Activated B cell treated with CpG ODN at 0.5 μM for 24 hours (primary cell): Measurements from ENCODE around the gene PPP1CA. TPM values are rescaled to one million over a fixed set of nuclear protein-coding genes. Genes with fewer than 3 reads are reported as not detected.

ENCODE experiments used
- ATAC-seq: fragments of 200-7000 bp; cut with Tn5 transposase; one replicate; pipeline ENCODE4 v1.10.0; 2021; ENCODE audit warnings: low read depth, mild to moderate bottlenecking, moderate library complexity
- CTCF ChIA-PET: fragments of 350-600 bp; sonication (Branson Sonifier 250); formaldehyde crosslinking; loops from one replicate; lab custom pipeline; 2021; ENCODE audit warnings: antibody characterized with exemption; lab: Charles Lee
- POLR2A ChIA-PET: fragments of 350-600 bp; sonication (Branson Sonifier 250); formaldehyde crosslinking; loops from one replicate; lab custom pipeline; 2021; ENCODE audit warnings: antibody characterized with exemption; lab: Charles Lee
- DNase-seq: peaks from one replicate; pipeline ENCODE4 v3.0.0; 2022
- H3K27ac Mint-ChIP-seq: one replicate; pipeline ENCODE4 v1.8.0; 2020; ENCODE audit warnings: mixed read lengths
- H3K27me3 Mint-ChIP-seq: one replicate; pipeline ENCODE4 v1.8.0; 2021; ENCODE audit warnings: mixed read lengths
- H3K36me3 Mint-ChIP-seq: one replicate; pipeline ENCODE4 v1.8.0; 2021; ENCODE audit warnings: low read depth, mixed read lengths
- H3K4me1 Mint-ChIP-seq: one replicate; pipeline ENCODE4 v1.8.0; 2021; ENCODE audit warnings: mixed read lengths
- H3K4me3 Mint-ChIP-seq: one replicate; pipeline ENCODE4 v1.8.0; 2020; ENCODE audit warnings: mild to moderate bottlenecking, mixed read lengths
- H3K9me3 Mint-ChIP-seq: one replicate; pipeline ENCODE4 v1.8.0; 2020; ENCODE audit warnings: mixed read lengths
- intact Hi-C: fragments of 100-400 bp; cut with micrococcal nuclease; formaldehyde crosslinking; loops from one replicate; pipeline ENCODE4 v1.15.1; 2024
- total RNA-seq: library from RNA; stranded (reverse); gene quantifications from 2 replicates; pipeline ENCODE4 v1.2.3, GENCODE V29; 2022
- TF ChIP-seq, protein P1 (sequence below): fragments of 200-600 bp; IDR thresholded peaks from one replicate; pipeline ENCODE4 v1.8.0; 2022; ENCODE audit warnings: antibody characterized with exemption, mild to moderate bottlenecking

PPP1CA gene
- total RNA-seq, 1 donor from 2014 or later, result 349 TPM

GRCh38 chr11:67420646-67421429, 19.2 kb upstream of the PPP1CA start:
- no peaks in the 10 kb centered on the region for H3K36me3 Mint-ChIP-seq
- ChIA-PET CTCF (interaction anchor here (1.0 to 5.0 kb wide), 3 partner anchors 9 to 18 kb away, joined by 3 to 53 read pairs (median 3); partner anchors contain the start of genes PPP1CA and TBC1D10C), POLR2A (interaction anchor here (0.6 to 13.9 kb wide), 18 partner anchors 9 to 193 kb away, joined by 3 to 404 read pairs (median 12); partner anchors contain the start of genes CORO1B, POLD4, PPP1CA and PTPRCAP)
- peak overlapping the region; percentile 83 for H3K27ac Mint-ChIP-seq
- TF ChIP-seq, protein P1, sequence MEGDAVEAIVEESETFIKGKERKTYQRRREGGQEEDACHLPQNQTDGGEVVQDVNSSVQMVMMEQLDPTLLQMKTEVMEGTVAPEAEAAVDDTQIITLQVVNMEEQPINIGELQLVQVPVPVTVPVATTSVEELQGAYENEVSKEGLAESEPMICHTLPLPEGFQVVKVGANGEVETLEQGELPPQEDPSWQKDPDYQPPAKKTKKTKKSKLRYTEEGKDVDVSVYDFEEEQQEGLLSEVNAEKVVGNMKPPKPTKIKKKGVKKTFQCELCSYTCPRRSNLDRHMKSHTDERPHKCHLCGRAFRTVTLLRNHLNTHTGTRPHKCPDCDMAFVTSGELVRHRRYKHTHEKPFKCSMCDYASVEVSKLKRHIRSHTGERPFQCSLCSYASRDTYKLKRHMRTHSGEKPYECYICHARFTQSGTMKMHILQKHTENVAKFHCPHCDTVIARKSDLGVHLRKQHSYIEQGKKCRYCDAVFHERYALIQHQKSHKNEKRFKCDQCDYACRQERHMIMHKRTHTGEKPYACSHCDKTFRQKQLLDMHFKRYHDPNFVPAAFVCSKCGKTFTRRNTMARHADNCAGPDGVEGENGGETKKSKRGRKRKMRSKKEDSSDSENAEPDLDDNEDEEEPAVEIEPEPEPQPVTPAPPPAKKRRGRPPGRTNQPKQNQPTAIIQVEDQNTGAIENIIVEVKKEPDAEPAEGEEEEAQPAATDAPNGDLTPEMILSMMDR, result no peak
- H3K27me3 Mint-ChIP-seq, result no peaks in the 10 kb centered on the region
- peak; percentile 98 for DNase-seq
- H3K4me3 Mint-ChIP-seq, result peak overlapping the region; percentile 79
- H3K4me1 Mint-ChIP-seq, result peaks cover 52% of the 10 kb centered on the region
- ATAC-seq, result peak; percentile 85
- no peaks in the 10 kb centered on the region for H3K9me3 Mint-ChIP-seq
- intact Hi-C loops, result loop anchor here (1.0 to 2.0 kb wide), 3 partner anchors 16 to 43 kb away; partner anchors contain the start of gene PTPRCAP

- POLR2A ChIA-PET, result interaction anchor here (0.6 to 13.9 kb wide), 18 partner anchors 9 to 68 kb away, joined by 4 to 404 read pairs (median 17); partner anchors contain the start of genes CORO1B, POLD4, PPP1CA and PTPRCAP
- intact Hi-C loops, result loop anchor here (2.0 kb wide), 1 partner anchor 17 kb away; the partner anchor contains the start of gene PTPRCAP
- no peak for DNase-seq
- peak overlapping the region; percentile 79 for H3K4me3 Mint-ChIP-seq
- CTCF ChIA-PET, result interaction anchor here (1.0 to 5.0 kb wide), 3 partner anchors 8 to 17 kb away, joined by 3 to 53 read pairs (median 3); partner anchors contain the start of genes PPP1CA and TBC1D10C
- H3K27ac Mint-ChIP-seq, result peak overlapping the region; percentile 83
- H3K36me3 Mint-ChIP-seq, result no peaks in the 10 kb centered on the region
- H3K9me3 Mint-ChIP-seq, result no peaks in the 10 kb centered on the region
- no peak for ATAC-seq
- H3K4me1 Mint-ChIP-seq, result peaks cover 53% of the 10 kb centered on the region
- H3K27me3 Mint-ChIP-seq, result no peaks in the 10 kb centered on the region
- TF ChIP-seq, protein P1, result no peak
These were observed 18.5 kb upstream of the PPP1CA start for GRCh38 chr11:67420147-67420645.

GRCh38 chr11:67419325-67420049, 17.8 kb upstream of the PPP1CA start:
- H3K9me3 Mint-ChIP-seq, result no peaks in the 10 kb centered on the region
- ChIA-PET CTCF (interaction anchor here (0.9 to 5.0 kb wide), 4 partner anchors 16 to 68 kb away, joined by 3 to 53 read pairs (median 3); partner anchors contain the start of genes PPP1CA and TBC1D10C), POLR2A (interaction anchor here (0.5 to 13.9 kb wide), 26 partner anchors 8 to 227 kb away, joined by 3 to 404 read pairs (median 8); partner anchors contain the start of genes AIP, CABP4, CLCF1 and CORO1B)
- DNase-seq (no peak), ATAC-seq (no peak)
- no peaks in the 10 kb centered on the region for H3K27me3 Mint-ChIP-seq
- peak overlapping the region; percentile 79 for H3K4me3 Mint-ChIP-seq
- no peaks in the 10 kb centered on the region for H3K36me3 Mint-ChIP-seq
- H3K27ac Mint-ChIP-seq, result peak overlapping the region; percentile 83
- peaks cover 58% of the 10 kb centered on the region for H3K4me1 Mint-ChIP-seq
- intact Hi-C loops, result loop anchor here (1.0 to 2.0 kb wide), 3 partner anchors 9 to 17 kb away; partner anchors contain the start of genes PTPRCAP and RPS6KB2
- TF ChIP-seq, protein P1, result no peak

DNA sequence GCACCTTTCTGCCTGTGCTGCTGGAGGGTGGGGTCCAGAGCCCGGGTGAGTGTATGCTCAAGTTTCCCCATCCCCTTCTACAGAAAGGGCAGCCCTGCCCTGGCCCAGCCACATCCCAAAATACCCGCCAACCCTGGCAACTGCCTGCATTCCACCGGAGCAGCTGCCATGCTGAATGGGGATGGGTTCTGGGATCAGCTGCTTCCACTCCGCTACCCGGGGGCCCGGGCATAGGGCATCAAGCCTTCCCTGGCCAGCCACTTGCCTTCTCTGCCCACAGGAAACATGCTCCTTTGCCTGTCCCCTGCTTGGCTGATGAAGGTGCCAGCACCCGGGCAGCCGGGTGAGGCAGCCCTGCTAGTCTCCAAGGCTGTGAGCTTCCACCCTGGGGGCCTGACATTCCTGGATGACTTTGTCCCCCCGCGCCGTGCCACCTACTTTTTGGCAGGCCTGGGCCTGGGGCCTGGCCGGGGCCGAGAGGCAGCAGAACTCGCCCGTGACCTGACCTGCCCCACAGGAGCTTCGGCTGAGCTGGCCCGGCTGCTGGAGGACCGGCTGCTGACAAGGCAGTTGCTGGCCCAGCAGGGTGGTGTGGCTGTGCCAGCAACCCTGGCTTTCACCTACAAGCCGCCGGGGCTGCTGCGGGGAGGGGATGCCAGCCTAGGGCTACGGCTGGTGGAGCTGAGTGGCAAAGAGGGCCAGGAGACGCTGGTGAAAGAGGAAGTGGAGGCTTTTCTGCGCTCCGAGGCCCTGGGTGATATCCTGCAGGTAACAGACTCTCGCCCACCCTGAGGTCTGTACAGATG, 17.0 kb upstream of the PPP1CA start:
- H3K9me3 Mint-ChIP-seq, result no peaks in the 10 kb centered on the region
- POLR2A ChIA-PET, result interaction anchor here (0.5 to 13.9 kb wide), 27 partner anchors 7 to 387 kb away, joined by 3 to 404 read pairs (median 5); partner anchors contain the start of genes AIP, CABP2, CABP4 and CDK2AP2
- CTCF ChIA-PET, result interaction anchor here (0.9 to 5.0 kb wide), 7 partner anchors 12 to 67 kb away, joined by 3 to 53 read pairs (median 3); partner anchors contain the start of genes PPP1CA, PTPRCAP and TBC1D10C
- TF ChIP-seq, protein P1, result no peak
- peak; percentile 61 for DNase-seq
- H3K27me3 Mint-ChIP-seq, result no peaks in the 10 kb centered on the region
- H3K4me3 Mint-ChIP-seq, result peak overlapping the region; percentile 68
- no peaks in the 10 kb centered on the region for H3K36me3 Mint-ChIP-seq
- peak overlapping the region; percentile 83 for H3K27ac Mint-ChIP-seq
- peaks cover 61% of the 10 kb centered on the region for H3K4me1 Mint-ChIP-seq
- intact Hi-C loops, result loop anchor here (1.0 kb wide), 2 partner anchors 8 to 10 kb away; partner anchors contain the start of gene RPS6KB2
- ATAC-seq, result peak; percentile 45
